ENCODE measurements around the gene FAM118A.
A peak's percentile ranks its signal among the peaks of the same experiment; 100 is the strongest.
"Not testable (repeated sequence)": the region's sequence is repeated elsewhere in the genome, so short reads cannot be mapped to it uniquely, and the experiment has no call there.

Gene FAM118A

GRCh38 chr22:45270095-45271020 lies 39.4 kb upstream of the FAM118A start:
- Histone ChIP-seq H3K4me3 (ENCODE audit: low read length) (no peak overlapping the region), H3K4me1 (ENCODE audit: control insufficient read depth, insufficient read depth, low read length) (peaks cover 30% of the 10 kb centered on the region), H3K9ac (ENCODE audit: low read length) (no peak overlapping the region), H3K9me3 (ENCODE audit: control insufficient read depth, low read length) (no peaks in the 10 kb centered on the region), H3K36me3 (ENCODE audit: control insufficient read depth, insufficient read depth, low read length) (no peaks in the 10 kb centered on the region), H3K27me3 (ENCODE audit: control insufficient read depth, insufficient read depth, low read length) (peaks cover 10% of the 10 kb centered on the region)

GRCh38 chr22:45271667-45272201 lies 38.0 kb upstream of the FAM118A start:
- no peaks in the 10 kb centered on the region for H3K36me3 ChIP-seq (ENCODE audit: control insufficient read depth, insufficient read depth, low read length)
- H3K4me1 ChIP-seq (ENCODE audit: control insufficient read depth, insufficient read depth, low read length): peaks cover 30% of the 10 kb centered on the region
- H3K27me3 ChIP-seq (ENCODE audit: control insufficient read depth, insufficient read depth, low read length): peaks cover 10% of the 10 kb centered on the region
- H3K4me3 ChIP-seq (ENCODE audit: low read length): no peak overlapping the region
- no peaks in the 10 kb centered on the region for H3K9me3 ChIP-seq (ENCODE audit: control insufficient read depth, low read length)
- peak overlapping the region; percentile 39 for H3K9ac ChIP-seq (ENCODE audit: low read length)

- H3K9ac ChIP-seq (ENCODE audit: low read length): peak overlapping the region; percentile 39
- peaks cover 30% of the 10 kb centered on the region for H3K4me1 ChIP-seq (ENCODE audit: control insufficient read depth, insufficient read depth, low read length)
- no peak overlapping the region for H3K4me3 ChIP-seq (ENCODE audit: low read length)
- H3K9me3 ChIP-seq (ENCODE audit: control insufficient read depth, low read length): no peaks in the 10 kb centered on the region
- peaks cover 10% of the 10 kb centered on the region for H3K27me3 ChIP-seq (ENCODE audit: control insufficient read depth, insufficient read depth, low read length)
- H3K36me3 ChIP-seq (ENCODE audit: control insufficient read depth, insufficient read depth, low read length): no peaks in the 10 kb centered on the region
Observed at GRCh38 chr22:45272498-45272897, 37.2 kb upstream of the FAM118A start.

GRCh38 chr22:45273452-45274075 lies 36.2 kb upstream of the FAM118A start:
- Histone ChIP-seq H3K36me3 (ENCODE audit: control insufficient read depth, insufficient read depth, low read length) (no peaks in the 10 kb centered on the region), H3K9ac (ENCODE audit: low read length) (no peak overlapping the region), H3K27me3 (ENCODE audit: control insufficient read depth, insufficient read depth, low read length) (peaks cover 6% of the 10 kb centered on the region), H3K4me1 (ENCODE audit: control insufficient read depth, insufficient read depth, low read length) (peaks cover 30% of the 10 kb centered on the region), H3K4me3 (ENCODE audit: low read length) (no peak overlapping the region), H3K9me3 (ENCODE audit: control insufficient read depth, low read length) (no peaks in the 10 kb centered on the region)

- H3K4me1 ChIP-seq (ENCODE audit: control insufficient read depth, insufficient read depth, low read length): peaks cover 27% of the 10 kb centered on the region
- H3K27me3 ChIP-seq (ENCODE audit: control insufficient read depth, insufficient read depth, low read length): no peaks in the 10 kb centered on the region
- no peak overlapping the region for H3K4me3 ChIP-seq (ENCODE audit: low read length)
- no peaks in the 10 kb centered on the region for H3K36me3 ChIP-seq (ENCODE audit: control insufficient read depth, insufficient read depth, low read length)
- H3K9ac ChIP-seq (ENCODE audit: low read length): no peak overlapping the region
- no peaks in the 10 kb centered on the region for H3K9me3 ChIP-seq (ENCODE audit: control insufficient read depth, low read length)
Observed at GRCh38 chr22:45276507-45277105, 33.1 kb upstream of the FAM118A start.

GRCh38 chr22:45277720-45278119 lies 32.0 kb upstream of the FAM118A start:
- H3K27me3 ChIP-seq (ENCODE audit: control insufficient read depth, insufficient read depth, low read length): not testable (repeated sequence)

GRCh38 chr22:45278125-45278524 lies 31.6 kb upstream of the FAM118A start:
- no peak overlapping the region for H3K4me3 ChIP-seq (ENCODE audit: low read length)
- H3K36me3 ChIP-seq (ENCODE audit: control insufficient read depth, insufficient read depth, low read length): no peaks in the 10 kb centered on the region
- H3K4me1 ChIP-seq (ENCODE audit: control insufficient read depth, insufficient read depth, low read length): peaks cover 15% of the 10 kb centered on the region
- no peaks in the 10 kb centered on the region for H3K27me3 ChIP-seq (ENCODE audit: control insufficient read depth, insufficient read depth, low read length)
- H3K9me3 ChIP-seq (ENCODE audit: control insufficient read depth, low read length): no peaks in the 10 kb centered on the region
- H3K9ac ChIP-seq (ENCODE audit: low read length): no peak overlapping the region

More at GRCh38 chr22:45277720-45278119, 32.0 kb upstream of the FAM118A start:
- not testable (repeated sequence) for H3K4me3 ChIP-seq (ENCODE audit: low read length); H3K36me3 ChIP-seq (ENCODE audit: control insufficient read depth, insufficient read depth, low read length); H3K9ac ChIP-seq (ENCODE audit: low read length); H3K9me3 ChIP-seq (ENCODE audit: control insufficient read depth, low read length)
- peaks cover 16% of the 10 kb centered on the region for H3K4me1 ChIP-seq (ENCODE audit: control insufficient read depth, insufficient read depth, low read length)

GRCh38 chr22:45280587-45280980 lies 29.1 kb upstream of the FAM118A start:
- H3K4me1 ChIP-seq (ENCODE audit: control insufficient read depth, insufficient read depth, low read length): peaks cover 15% of the 10 kb centered on the region
- H3K36me3 ChIP-seq (ENCODE audit: control insufficient read depth, insufficient read depth, low read length): no peaks in the 10 kb centered on the region
- H3K27me3 ChIP-seq (ENCODE audit: control insufficient read depth, insufficient read depth, low read length): peaks cover 7% of the 10 kb centered on the region
- no peak overlapping the region for H3K9ac ChIP-seq (ENCODE audit: low read length)
- H3K9me3 ChIP-seq (ENCODE audit: control insufficient read depth, low read length): no peaks in the 10 kb centered on the region
- H3K4me3 ChIP-seq (ENCODE audit: low read length): no peak overlapping the region

- Histone ChIP-seq H3K9ac (ENCODE audit: low read length) (no peak overlapping the region), H3K36me3 (ENCODE audit: control insufficient read depth, insufficient read depth, low read length) (no peaks in the 10 kb centered on the region), H3K27me3 (ENCODE audit: control insufficient read depth, insufficient read depth, low read length) (peaks cover 8% of the 10 kb centered on the region), H3K4me3 (ENCODE audit: low read length) (no peak overlapping the region), H3K9me3 (ENCODE audit: control insufficient read depth, low read length) (no peaks in the 10 kb centered on the region), H3K4me1 (ENCODE audit: control insufficient read depth, insufficient read depth, low read length) (peaks cover 15% of the 10 kb centered on the region)
Observed at GRCh38 chr22:45281010-45281409, 28.7 kb upstream of the FAM118A start.

- Histone ChIP-seq H3K9me3 (ENCODE audit: control insufficient read depth, low read length) (no peaks in the 10 kb centered on the region), H3K4me1 (ENCODE audit: control insufficient read depth, insufficient read depth, low read length) (peaks cover 15% of the 10 kb centered on the region), H3K4me3 (ENCODE audit: low read length) (no peak within 1 kb of the TSS), H3K36me3 (ENCODE audit: control insufficient read depth, insufficient read depth, low read length) (no peaks in the 10 kb centered on the region), H3K27me3 (ENCODE audit: control insufficient read depth, insufficient read depth, low read length) (peaks cover 8% of the 10 kb centered on the region), H3K9ac (ENCODE audit: low read length) (peak within 1 kb of the TSS; percentile 34)
Observed at GRCh38 chr22:45284705-45285262, 24.9 kb upstream of the FAM118A start, which contains the start of gene UPK3A. UPK3A (plus strand) TSS chr22:45284949; CDS start chr22:45285014, 65 bp downstream.

- Histone ChIP-seq H3K9ac (ENCODE audit: low read length) (peak overlapping the region; percentile 34), H3K4me3 (ENCODE audit: low read length) (no peak overlapping the region), H3K36me3 (ENCODE audit: control insufficient read depth, insufficient read depth, low read length) (no peaks in the 10 kb centered on the region), H3K4me1 (ENCODE audit: control insufficient read depth, insufficient read depth, low read length) (peaks cover 13% of the 10 kb centered on the region), H3K27me3 (ENCODE audit: control insufficient read depth, insufficient read depth, low read length) (peaks cover 8% of the 10 kb centered on the region), H3K9me3 (ENCODE audit: control insufficient read depth, low read length) (no peaks in the 10 kb centered on the region)
Observed at GRCh38 chr22:45285263-45286058, 24.3 kb upstream of the FAM118A start.

All from mucosa of stomach (tissue), 1 donor.